ENCODE data around the gene CD63.

The CD63 gene

GRCh38 chr12:55738123-55739024, 9.6 kb upstream of the CD63 start:
- DNase-seq: peak; percentile 90

GRCh38 chr12:55737581-55738122, 8.8 kb upstream of the CD63 start:
- DNase-seq: no peak

- peak; percentile 77 for DNase-seq
These were observed 8.2 kb upstream of the CD63 start for GRCh38 chr12:55736780-55737580.

- DNase-seq: no peak
These were observed 7.3 kb upstream of the CD63 start for GRCh38 chr12:55736076-55736475.

- DNase-seq: no peak
These were observed 5.8 kb upstream of the CD63 start for GRCh38 chr12:55734595-55734994.

GRCh38 chr12:55733858-55734257, 5.0 kb upstream of the CD63 start:
- DNase-seq: no peak

GRCh38 chr12:55733021-55733555, 4.3 kb upstream of the CD63 start:
- no peak for DNase-seq

GRCh38 chr12:55732288-55732687, 3.5 kb upstream of the CD63 start:
- DNase-seq: no peak

GRCh38 chr12:55729819-55730818, 1.3 kb upstream of the CD63 start:
- peak; percentile 48 for DNase-seq

- peak; percentile 39 for DNase-seq
These were observed 447 bp downstream of the CD63 start for GRCh38 chr12:55728186-55728938.

- no peak for DNase-seq
These were observed 1.1 kb downstream of the CD63 start for GRCh38 chr12:55727643-55728185.

GRCh38 chr12:55726971-55727370, 1.8 kb downstream of the CD63 start:
- DNase-seq: no peak

GRCh38 chr12:55725556-55725955, 3.3 kb downstream of the CD63 start:
- DNase-seq: no peak

GRCh38 chr12:55724940-55725309, 3.9 kb downstream of the CD63 start:
- DNase-seq: no peak

- peak; percentile 78 for DNase-seq
These were observed 4.4 kb downstream of the CD63 start for GRCh38 chr12:55724226-55724939.

GRCh38 chr12:55723516-55724225, 5.1 kb downstream of the CD63 start:
- no peak for DNase-seq

- no peak for DNase-seq
These were observed 5.9 kb downstream of the CD63 start for GRCh38 chr12:55722948-55723347.

GRCh38 chr12:55721601-55722213, 7.1 kb downstream of the CD63 start:
- DNase-seq: no peak

- DNase-seq: no peak
These were observed 7.8 kb downstream of the CD63 start for GRCh38 chr12:55720894-55721444.
